ENCODE results near the gene ZDBF2. TPM values are rescaled to one million over a fixed set of nuclear protein-coding genes. Genes with fewer than 3 reads are reported as not detected.

ZDBF2 gene
- total and polyA plus RNA-seq, 2 of the 8 experiments (the other 6 are each of a cell fraction or from before 2014, with no cell fraction given) = 1.5 to 17.2 TPM

GRCh38 chr2:206231669-206232286 is 42.7 kb upstream of the ZDBF2 start:
- no peaks in the 10 kb centered on the region; the same call in 1 of the 2 replicates for H3K23me2 ChIP-seq (ENCODE audit: low read depth, low read length)
- no peak overlapping the region for H3K23ac ChIP-seq (ENCODE audit: insufficient read length)
- H3K14ac ChIP-seq (ENCODE audit: insufficient read length) = no peak overlapping the region
- DNase-seq (ENCODE audit: low read depth in 1 of 2, low spot score in 2 of 2) = no peak
- no peak overlapping the region for H4K8ac ChIP-seq (ENCODE audit: extremely low read depth, insufficient read depth, low read length)
- ChIA-PET POLR2A (ENCODE audit: partially characterized antibody) (interaction anchor here (1.7 kb wide), 1 partner anchor 72 kb away, joined by 7 read pairs; the partner anchor contains the start of genes EEF1B2 and NDUFS1), CTCF (ENCODE audit: partially characterized antibody) (interaction anchor here (1.1 to 1.5 kb wide), 5 partner anchors 10 to 160 kb away, joined by 3 to 4 read pairs (median 3); no protein-coding TSS in a partner anchor)
- H2AK5ac ChIP-seq (ENCODE audit: low read depth, low read length) = no peak overlapping the region
- no peaks in the 10 kb centered on the region for H3K27me3 ChIP-seq (replicated peaks in 1 of 4; ENCODE audit: control insufficient read depth in 3 of 4, extremely low read depth in 1 of 4, insufficient read depth in 3 of 4, low read length in 3 of 4)
- H3K27ac ChIP-seq (ENCODE audit: low read depth, low read length) = no peak overlapping the region
- H3K4me2 ChIP-seq (ENCODE audit: insufficient read depth in 1 of 2, low read depth in 2 of 2, low read length in 2 of 2) = no peak overlapping the region
- no peaks in the 10 kb centered on the region for H3K79me2 ChIP-seq (ENCODE audit: control insufficient read depth in 1 of 2, insufficient read depth in 2 of 2, low read length in 2 of 2)
- no peak overlapping the region for H3K4me3 ChIP-seq (ENCODE audit: extremely low read depth in 1 of 4, insufficient read depth in 2 of 4, low read depth in 3 of 4, low read length in 4 of 4)
- H3K4me1 ChIP-seq (replicated peaks in 1 of 4; ENCODE audit: control insufficient read depth in 3 of 4, insufficient read depth in 4 of 4, low read length in 3 of 4) = peaks cover 4 to 21% (median 11%) of the 10 kb centered on the region in 4 experiments; a peak in 6 of 7 replicates
- no peaks in the 10 kb centered on the region for H3K36me3 ChIP-seq (ENCODE audit: control insufficient read depth in 2 of 4, insufficient read depth in 4 of 4, low read length in 3 of 4)
- H3K79me1 ChIP-seq (ENCODE audit: low read depth, low read length) = no peaks in the 10 kb centered on the region
- no peak overlapping the region for H4K5ac ChIP-seq (ENCODE audit: insufficient read length, low read depth, low read length)
- FAIRE-seq = no peak
- H2AFZ ChIP-seq (ENCODE audit: low read length) = 0 out of 2 replicates have a peak overlapping the region, but pooled peaks have one; percentile 58
- no peak overlapping the region for H2BK20ac ChIP-seq (ENCODE audit: low read length)
- 82% methylated on average over 6 of the region's 6 CpGs; no CpG with 5 or more reads in 1 of the 2 experiments for WGBS, 2 experiments (ENCODE audit: extremely low coverage in 1 of 2, insufficient coverage in 1 of 2, insufficient read length in 1 of 2, insufficient replicate concordance in 2 of 2, low coverage in 1 of 2, low lambda C conversion rate in 2 of 2, missing lambda C conversion rate in 1 of 2)
- H4K20me1 ChIP-seq (replicated peaks in 1 of 2; ENCODE audit: control insufficient read depth in 1 of 2, insufficient read depth in 2 of 2, low read length in 2 of 2) = no peaks in the 10 kb centered on the region
- H2BK15ac ChIP-seq (ENCODE audit: low read length) = no peak overlapping the region
- no peak overlapping the region for H2BK12ac ChIP-seq (ENCODE audit: low read depth, low read length)
- no peak overlapping the region for H3K4ac ChIP-seq (replicated peaks; ENCODE audit: insufficient read length, low read depth, low read length)
- H2BK5ac ChIP-seq (ENCODE audit: low read depth, low read length) = no peak overlapping the region
- H3K9ac ChIP-seq (replicated peaks in 1 of 4; ENCODE audit: extremely low read depth in 1 of 4, low read depth in 3 of 4, low read length in 3 of 4) = no peak overlapping the region
- H3K56ac ChIP-seq (replicated peaks; ENCODE audit: insufficient read length, low read depth, low read length) = no peak overlapping the region
- H3K18ac ChIP-seq (ENCODE audit: extremely low read depth, low read length) = no peak overlapping the region
- no peaks in the 10 kb centered on the region for H3K9me3 ChIP-seq (ENCODE audit: insufficient read depth in 2 of 2, low read depth in 1 of 2, low read length in 1 of 2)
- H2BK120ac ChIP-seq (replicated peaks; ENCODE audit: low read depth, low read length) = no peak overlapping the region
- no peak overlapping the region for H4K91ac ChIP-seq (replicated peaks; ENCODE audit: insufficient read length, low read length)
- TF ChIP-seq BACH1 (IDR thresholded peaks at IDR 0.05; ENCODE audit: low read length) (no peak), PHF8 (conservative IDR thresholded peaks at IDR 0.05; ENCODE audit: low read depth, low read length) (no peak), SIN3A (conservative IDR thresholded peaks at IDR 0.05 in 1 of 2, IDR thresholded peaks at IDR 0.05 in 1 of 2; ENCODE audit: low read depth in 1 of 2, low read length in 2 of 2) (no peak), HDAC2 (IDR thresholded peaks at IDR 0.05; ENCODE audit: borderline replicate concordance in 1 of 2, low read depth in 2 of 2, low read length in 2 of 2) (no peak), SIRT6 (IDR thresholded peaks at IDR 0.05; ENCODE audit: low read length) (no peak), CHD1 (IDR thresholded peaks at IDR 0.05; ENCODE audit: low read depth, low read length) (no peak), CHD2 (IDR thresholded peaks at IDR 0.05; ENCODE audit: low read length) (no peak), FOSL1 (IDR thresholded peaks at IDR 0.05; ENCODE audit: insufficient read depth, low read depth, low read length) (no peak), KDM4A (IDR thresholded peaks at IDR 0.05; ENCODE audit: low read depth, low read length, severe bottlenecking) (no peak), EGR1 (IDR thresholded peaks at IDR 0.05; ENCODE audit: borderline replicate concordance, low read depth, low read length) (no peak), JUN (IDR thresholded peaks at IDR 0.05; ENCODE audit: low read depth, low read length) (no peak), TCF12 (IDR thresholded peaks at IDR 0.05; ENCODE audit: low read depth, low read length) (no peak), TEAD4 (IDR thresholded peaks at IDR 0.05; ENCODE audit: low read depth, low read length) (no peak)

All from H1 (cell line).